Hepatocyte (in vitro differentiated cells): ENCODE measurements around the gene ANKRD62.

Experiments
- EZH2 ChIP-seq: fragments of 200-600 bp; sonication (generic); IDR thresholded peaks from 2 replicates; pipeline ENCODE4 v1.6.1; 2016; ENCODE audit warnings: antibody characterized with exemption, mild to moderate bottlenecking, borderline replicate concordance
- TF ChIP-seq, protein P1 (sequence below): fragments of 200-600 bp; sonication (generic); IDR thresholded peaks from 2 replicates; pipeline ENCODE4 v1.5.1; 2016; ENCODE audit warnings: antibody characterized with exemption, mild to moderate bottlenecking; ENCODE audit not compliant: poor library complexity

DNA sequence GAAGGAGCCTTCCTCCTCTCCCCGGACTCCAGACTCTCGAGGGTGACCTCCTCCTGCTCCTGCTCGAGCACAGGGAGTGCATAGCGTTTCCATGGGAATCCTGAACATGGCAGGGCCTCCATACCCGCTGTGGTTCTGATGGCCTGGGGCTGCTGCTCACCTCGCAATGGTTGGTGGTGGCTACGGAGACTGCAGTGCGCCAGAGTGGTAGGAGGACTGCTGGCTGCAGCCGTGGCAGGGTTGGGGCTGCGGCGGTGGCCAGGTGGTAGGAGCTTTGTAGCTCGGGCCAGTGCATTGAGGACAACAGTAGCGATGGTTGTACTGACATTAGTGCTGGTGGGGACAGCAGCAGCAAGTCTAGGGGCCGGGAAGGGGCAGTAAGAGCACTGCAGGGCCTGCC lies 32.0 kb upstream of the ANKRD62 start:
- TF ChIP-seq, protein P1, sequence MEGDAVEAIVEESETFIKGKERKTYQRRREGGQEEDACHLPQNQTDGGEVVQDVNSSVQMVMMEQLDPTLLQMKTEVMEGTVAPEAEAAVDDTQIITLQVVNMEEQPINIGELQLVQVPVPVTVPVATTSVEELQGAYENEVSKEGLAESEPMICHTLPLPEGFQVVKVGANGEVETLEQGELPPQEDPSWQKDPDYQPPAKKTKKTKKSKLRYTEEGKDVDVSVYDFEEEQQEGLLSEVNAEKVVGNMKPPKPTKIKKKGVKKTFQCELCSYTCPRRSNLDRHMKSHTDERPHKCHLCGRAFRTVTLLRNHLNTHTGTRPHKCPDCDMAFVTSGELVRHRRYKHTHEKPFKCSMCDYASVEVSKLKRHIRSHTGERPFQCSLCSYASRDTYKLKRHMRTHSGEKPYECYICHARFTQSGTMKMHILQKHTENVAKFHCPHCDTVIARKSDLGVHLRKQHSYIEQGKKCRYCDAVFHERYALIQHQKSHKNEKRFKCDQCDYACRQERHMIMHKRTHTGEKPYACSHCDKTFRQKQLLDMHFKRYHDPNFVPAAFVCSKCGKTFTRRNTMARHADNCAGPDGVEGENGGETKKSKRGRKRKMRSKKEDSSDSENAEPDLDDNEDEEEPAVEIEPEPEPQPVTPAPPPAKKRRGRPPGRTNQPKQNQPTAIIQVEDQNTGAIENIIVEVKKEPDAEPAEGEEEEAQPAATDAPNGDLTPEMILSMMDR, result no peak
- no peak for TF ChIP-seq EZH2
